ENCODE results near the gene GRAMD1A.
"Not testable (repeated sequence)": the region's sequence is repeated elsewhere in the genome, so short reads cannot be mapped to it uniquely, and the experiment has no call there.

- TF ChIP-seq ATF2 (IDR thresholded peaks at IDR 0.05; ENCODE audit: low read length); POLR2A (IDR thresholded peaks at IDR 0.05; ENCODE audit: control extremely low read depth in 1 of 2, low read depth in 2 of 2, low read length in 2 of 2); CTCF (IDR thresholded peaks at IDR 0.05; ENCODE audit: control extremely low read depth in 1 of 3, insufficient read depth in 1 of 3, low read depth in 1 of 3, low read length in 3 of 3); SIN3A (conservative IDR thresholded peaks at IDR 0.05 in 1 of 2, IDR thresholded peaks at IDR 0.05 in 1 of 2; ENCODE audit: low read depth in 1 of 2, low read length in 2 of 2): not testable (repeated sequence)
Measured at GRCh38 chr19:35029275-35029736, 29.2 kb downstream of the GRAMD1A start.

All from H1 (cell line).